PC-9 (cell line): ENCODE measurements around the gene UNC13D. TPM values are rescaled to one million over a fixed set of nuclear protein-coding genes. Genes with fewer than 3 reads are reported as not detected.

Experiments used
- BruUV-seq: library from RNA; stranded (reverse); fragments of 400-500 nt; replicated peaks from 2 replicates; lab custom pipeline; 2021; lab: Mats Ljungman, UMichigan
- CTCF ChIA-PET: fragments of 300-600 bp; sonication (Branson Sonifier 250); formaldehyde crosslinking; loops from one replicate; lab custom pipeline; 2022; ENCODE audit warnings: antibody characterized with exemption; lab: Charles Lee
- POLR2A ChIA-PET: fragments of 300-600 bp; sonication (Branson Sonifier 250); formaldehyde crosslinking; loops from one replicate; lab custom pipeline; 2022; ENCODE audit warnings: antibody characterized with exemption; ENCODE audit not compliant: unreplicated experiment; lab: Charles Lee
- DNase-seq, 2 experiments: peaks; one replicate each; pipeline versions ENCODE4 v3.0.0 to v3.0.0-alpha.2; 2015 to 2022; ENCODE audit warnings: mixed read lengths in 1 of 2
- H2AFZ ChIP-seq: fragments of 200-600 bp; sonication (generic); 2 replicates; pipeline ENCODE4 v1.8.1; 2017; ENCODE audit warnings: antibody characterized with exemption
- H3F3A ChIP-seq: fragments of 200-600 bp; sonication (generic); 2 replicates; pipeline ENCODE4 v1.8.1; 2017; ENCODE audit warnings: antibody characterized with exemption, mild to moderate bottlenecking, low read depth; ENCODE audit not compliant: insufficient read depth
- H3K27ac ChIP-seq: fragments of 200-600 bp; sonication (generic); 2 replicates; pipeline ENCODE4 v1.6.1; 2016; ENCODE audit warnings: mixed run types
- H3K27me3 ChIP-seq: fragments of 200-600 bp; sonication (generic); 2 replicates; pipeline ENCODE4 v1.6.1; 2016; ENCODE audit warnings: low read depth, mixed run types; ENCODE audit not compliant: insufficient read depth
- H3K36me3 ChIP-seq: fragments of 200-600 bp; sonication (generic); 2 replicates; pipeline ENCODE4 v1.6.1; 2016; ENCODE audit warnings: low read depth, mixed run types
- H3K4me1 ChIP-seq: fragments of 200-600 bp; sonication (generic); replicated peaks from 2 replicates; pipeline ENCODE4 v1.6.1; 2016; ENCODE audit warnings: mixed run types; ENCODE audit not compliant: insufficient read depth
- H3K4me2 ChIP-seq: fragments of 200-600 bp; sonication (generic); 2 replicates; pipeline ENCODE4 v1.6.1; 2017; ENCODE audit warnings: mixed run types
- H3K4me3 ChIP-seq: fragments of 200-600 bp; sonication (generic); 2 replicates; pipeline ENCODE4 v1.6.1; 2016; ENCODE audit warnings: mixed run types
- H3K79me2 ChIP-seq: fragments of 200-600 bp; sonication (generic); 2 replicates; pipeline ENCODE4 v1.6.1; 2017; ENCODE audit warnings: low read depth, mixed run types
- H3K9me2 ChIP-seq: fragments of 200-600 bp; sonication (generic); 2 replicates; pipeline ENCODE4 v1.8.1; 2017; ENCODE audit warnings: mild to moderate bottlenecking; ENCODE audit not compliant: insufficient read depth
- H3K9me3 ChIP-seq: fragments of 200-600 bp; sonication (generic); 2 replicates; pipeline ENCODE4 v1.8.1; 2016; ENCODE audit warnings: low read depth; ENCODE audit not compliant: insufficient read depth
- H4K20me1 ChIP-seq: fragments of 200-600 bp; sonication (generic); 2 replicates; pipeline ENCODE4 v1.8.1; 2017; ENCODE audit not compliant: insufficient read depth
- CTCF ChIP-seq: fragments of 200-600 bp; sonication (generic); conservative IDR thresholded peaks from 2 replicates; pipeline ENCODE4 v1.6.1; 2017; ENCODE audit warnings: mixed run types, antibody characterized with exemption, mild to moderate bottlenecking, moderate library complexity
- EZH2 ChIP-seq: fragments of 200-600 bp; sonication (generic); IDR thresholded peaks from 2 replicates; pipeline ENCODE4 v1.8.0; 2017; ENCODE audit warnings: antibody characterized with exemption, low read depth
- intact Hi-C: fragments of 100-400 bp; cut with micrococcal nuclease; formaldehyde crosslinking; loops from one replicate; pipeline ENCODE4 v1.10.0; 2022; ENCODE audit not compliant: unreplicated experiment
- total RNA-seq: library from RNA; stranded (reverse); gene quantifications from 2 replicates; pipeline ENCODE4 v1.2.3, GENCODE V29; 2021

The UNC13D gene
- total RNA-seq, 1 experiment from 2014 or later, result 94.4 TPM

- no peak overlapping the region for H3K27ac ChIP-seq
- no peaks in the 10 kb centered on the region for H3K9me3 ChIP-seq
- H3K9me2 ChIP-seq, result no peaks in the 10 kb centered on the region
- TF ChIP-seq EZH2 (no peak), CTCF (no peak)
- no peaks in the 10 kb centered on the region for H4K20me1 ChIP-seq
- H3K4me3 ChIP-seq, result no peak overlapping the region
- intact Hi-C loops, result no loop called here
- H3K27me3 ChIP-seq, result no peaks in the 10 kb centered on the region
- POLR2A ChIA-PET, result interaction anchor here (0.6 kb wide), 1 partner anchor 64 kb away, joined by 4 read pairs; no protein-coding TSS in a partner anchor
- H3F3A ChIP-seq, result peaks cover 28% of the 10 kb centered on the region; the same call in 1 of the 2 replicates
- DNase-seq, result no peak
- no peaks in the 10 kb centered on the region for H3K4me1 ChIP-seq
- no peaks in the 10 kb centered on the region for H3K36me3 ChIP-seq
- no peaks in the 10 kb centered on the region for H3K79me2 ChIP-seq
- no peak overlapping the region for H2AFZ ChIP-seq
- CTCF ChIA-PET, result interaction anchor here (0.5 to 0.7 kb wide), 2 partner anchors 48 to 89 kb away, joined by 4 to 6 read pairs; partner anchors contain the start of gene TRIM47
- no peak overlapping the region for H3K4me2 ChIP-seq
- no TSS peak for BruUV-seq
These were observed 14.5 kb downstream of the UNC13D start for GRCh38 chr17:75829747-75830146.

GRCh38 chr17:75828741-75829140 is 15.5 kb downstream of the UNC13D start:
- BruUV-seq, result no TSS peak
- TF ChIP-seq CTCF (no peak), EZH2 (no peak)
- H3K27ac ChIP-seq, result no peak overlapping the region
- DNase-seq, result no peak
- no peaks in the 10 kb centered on the region for H3K9me3 ChIP-seq
- no peaks in the 10 kb centered on the region for H3K79me2 ChIP-seq
- CTCF ChIA-PET, result interaction anchor here (0.7 kb wide), 1 partner anchor 39 kb away, joined by 7 read pairs; no protein-coding TSS in a partner anchor
- no peaks in the 10 kb centered on the region for H3K9me2 ChIP-seq
- intact Hi-C loops, result no loop called here
- H2AFZ ChIP-seq, result no peak overlapping the region
- no peaks in the 10 kb centered on the region for H4K20me1 ChIP-seq
- POLR2A ChIA-PET, result no interaction called here
- H3K4me3 ChIP-seq, result no peak overlapping the region
- no peak overlapping the region for H3K4me2 ChIP-seq
- no peaks in the 10 kb centered on the region for H3K36me3 ChIP-seq
- H3F3A ChIP-seq, result peaks cover 28% of the 10 kb centered on the region; the same call in 1 of the 2 replicates
- H3K27me3 ChIP-seq, result no peaks in the 10 kb centered on the region
- H3K4me1 ChIP-seq, result no peaks in the 10 kb centered on the region

- ChIA-PET CTCF (no interaction called here), POLR2A (no interaction called here)
- TF ChIP-seq CTCF, result no peak
- TF ChIP-seq EZH2, result no peak
- Histone ChIP-seq H2AFZ (no peak overlapping the region), H3K9me2 (no peaks in the 10 kb centered on the region), H4K20me1 (no peaks in the 10 kb centered on the region), H3K9me3 (no peaks in the 10 kb centered on the region), H3K79me2 (no peaks in the 10 kb centered on the region), H3K4me1 (no peaks in the 10 kb centered on the region), H3F3A (peaks cover 28% of the 10 kb centered on the region; the same call in 1 of the 2 replicates), H3K4me2 (no peak overlapping the region), H3K36me3 (no peaks in the 10 kb centered on the region), H3K27ac (no peak overlapping the region), H3K4me3 (no peak overlapping the region), H3K27me3 (no peaks in the 10 kb centered on the region)
- BruUV-seq, result no TSS peak
- intact Hi-C loops, result no loop called here
- no peak for DNase-seq
These were observed 16.2 kb downstream of the UNC13D start for GRCh38 chr17:75828076-75828400.
